HG03439 (cell line): ENCODE results near the gene BBS9.
"Not testable (repeated sequence)": the region's sequence is repeated elsewhere in the genome, so short reads cannot be mapped to it uniquely, and the experiment has no call there.

Experiments
- ATAC-seq: cut with Tn5 transposase; IDR thresholded peaks from one replicate; pipeline ENCODE4 v1.9.1; 2021; ENCODE audit warnings: mild to moderate bottlenecking, moderate library complexity; ENCODE audit not compliant: unreplicated experiment

BBS9 gene

GRCh38 chr7:33423646-33424020 is 294.3 kb downstream of the BBS9 start:
- ATAC-seq, result no peak

GRCh38 chr7:33425395-33425794 is 296.0 kb downstream of the BBS9 start:
- no peak for ATAC-seq

- ATAC-seq, result no peak
Measured at GRCh38 chr7:33425929-33426678, 296.7 kb downstream of the BBS9 start.

- no peak for ATAC-seq
Measured at GRCh38 chr7:33428415-33428814, 299.1 kb downstream of the BBS9 start.

- ATAC-seq, result no peak
Measured at GRCh38 chr7:33431543-33431942, 302.2 kb downstream of the BBS9 start.

- ATAC-seq, result no peak
Measured at GRCh38 chr7:33432821-33433220, 303.5 kb downstream of the BBS9 start.

GRCh38 chr7:33433357-33433756 is 304.0 kb downstream of the BBS9 start:
- ATAC-seq, result no peak

GRCh38 chr7:33444511-33444910 is 315.1 kb downstream of the BBS9 start:
- ATAC-seq, result no peak

- ATAC-seq, result no peak
Measured at GRCh38 chr7:33446551-33446950, 317.2 kb downstream of the BBS9 start.

- ATAC-seq, result no peak
Measured at GRCh38 chr7:33448035-33448434, 318.7 kb downstream of the BBS9 start.

- no peak for ATAC-seq
Measured at GRCh38 chr7:33449847-33450246, 320.5 kb downstream of the BBS9 start.

- ATAC-seq, result no peak
Measured at GRCh38 chr7:33452805-33453502, 323.6 kb downstream of the BBS9 start.

GRCh38 chr7:33457039-33457438 is 327.7 kb downstream of the BBS9 start:
- ATAC-seq, result no peak

GRCh38 chr7:33458581-33458980 is 329.2 kb downstream of the BBS9 start:
- no peak for ATAC-seq

- ATAC-seq, result no peak
Measured at GRCh38 chr7:33459340-33459751, 330.0 kb downstream of the BBS9 start.

- ATAC-seq, result no peak
Measured at GRCh38 chr7:33463131-33463530, 333.8 kb downstream of the BBS9 start.

GRCh38 chr7:33466203-33466602 is 336.8 kb downstream of the BBS9 start:
- ATAC-seq, result no peak

- ATAC-seq, result no peak
Measured at GRCh38 chr7:33471636-33472242, 342.4 kb downstream of the BBS9 start.

- ATAC-seq, result no peak
Measured at GRCh38 chr7:33472348-33473025, 343.1 kb downstream of the BBS9 start.

GRCh38 chr7:33477719-33478480 is 348.5 kb downstream of the BBS9 start:
- ATAC-seq, result no peak

GRCh38 chr7:33484476-33484875 is 355.1 kb downstream of the BBS9 start:
- not testable (repeated sequence) for ATAC-seq
